VCaP (cell line): ENCODE data around the gene GSG1L.

Experiments used
- H3K27ac ChIP-seq: fragments of 450-650 bp; 2 replicates; pipeline ENCODE4 v1.5.1; 2017
- CTCF ChIP-seq: fragments of 450-650 bp; conservative IDR thresholded peaks from 2 replicates; pipeline ENCODE4 v1.5.1; 2017; ENCODE audit warnings: mild to moderate bottlenecking, moderate library complexity

The GSG1L gene

DNA sequence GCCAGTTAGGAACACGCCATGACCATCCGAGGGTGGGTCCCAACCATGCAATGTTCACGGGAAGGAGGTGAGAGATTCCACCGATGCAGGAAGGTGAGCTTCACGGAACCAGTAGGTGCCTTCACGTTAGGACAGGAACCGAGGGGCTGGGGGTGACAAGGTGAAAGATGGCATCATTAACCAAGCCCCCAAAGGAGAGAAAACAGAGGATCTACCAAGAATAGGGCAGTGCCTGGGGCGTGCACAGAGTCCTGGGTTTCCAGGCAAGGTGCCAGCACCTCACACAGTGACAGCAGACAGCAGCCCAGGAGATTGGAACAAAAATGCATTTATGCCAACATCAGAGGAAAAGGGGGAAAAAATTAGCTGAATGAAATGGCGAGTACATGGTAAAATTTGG is 137.9 kb downstream of the GSG1L start:
- no peak overlapping the region for H3K27ac ChIP-seq
- TF ChIP-seq CTCF: no peak

DNA sequence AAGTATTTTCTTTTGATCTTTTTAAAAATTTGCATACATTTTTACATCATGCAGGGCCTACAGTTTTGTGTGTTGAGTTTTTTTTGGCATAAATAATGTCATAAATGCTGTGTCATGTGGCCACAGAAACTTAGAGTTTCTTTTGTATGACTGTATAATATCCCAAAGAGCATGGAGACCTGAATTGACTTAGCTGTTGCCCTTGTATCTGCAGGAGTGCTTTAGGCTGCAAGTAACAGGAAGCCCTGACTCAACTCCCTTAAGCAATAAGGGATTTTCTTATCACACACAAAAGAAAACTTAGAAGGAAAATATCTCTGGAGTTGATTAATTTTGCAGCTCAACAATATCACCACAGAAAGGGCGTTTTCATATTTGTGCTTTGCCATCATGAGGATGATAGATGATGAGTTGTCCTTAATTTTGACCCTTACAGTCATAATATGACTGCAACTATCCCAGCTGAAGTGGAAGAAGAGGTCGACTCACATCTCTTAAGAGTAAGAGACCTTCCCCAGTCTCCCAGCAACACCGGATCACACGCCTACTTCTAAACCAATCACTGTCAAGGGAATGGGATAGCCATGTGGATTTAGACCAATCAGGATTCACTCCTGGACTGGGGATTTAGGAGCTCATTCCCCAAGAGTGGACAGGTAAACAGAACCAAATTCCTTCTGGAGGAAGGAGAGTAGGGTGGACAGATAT is 138.9 kb downstream of the GSG1L start:
- H3K27ac ChIP-seq: no peak overlapping the region
- no peak for TF ChIP-seq CTCF

- no peak overlapping the region for H3K27ac ChIP-seq
- TF ChIP-seq CTCF: no peak
Measured at GRCh38 chr16:27923751-27924150, 139.8 kb downstream of the GSG1L start.

- no peak overlapping the region for H3K27ac ChIP-seq
- no peak for TF ChIP-seq CTCF
Measured at GRCh38 chr16:27922433-27922832, 141.1 kb downstream of the GSG1L start.

DNA sequence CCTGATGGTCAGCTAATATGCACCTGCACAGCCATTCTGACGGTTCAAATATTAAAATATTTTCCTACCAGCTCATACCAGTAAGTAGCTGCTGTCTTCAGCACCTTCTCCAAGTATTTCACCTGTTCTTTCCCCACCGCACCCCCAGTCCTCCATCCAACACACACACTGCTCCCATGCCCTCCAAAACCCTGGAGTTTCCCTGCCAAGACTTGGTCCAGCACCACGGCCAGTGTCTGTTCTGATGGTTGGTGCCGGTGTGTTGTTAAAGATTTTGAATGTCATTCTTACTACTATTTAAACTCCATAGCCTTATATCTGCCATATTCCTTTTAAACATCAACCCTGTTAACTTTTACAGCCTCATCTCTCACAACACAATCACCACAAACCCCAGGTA is 142.4 kb downstream of the GSG1L start:
- TF ChIP-seq CTCF: no peak
- no peak overlapping the region for H3K27ac ChIP-seq

DNA sequence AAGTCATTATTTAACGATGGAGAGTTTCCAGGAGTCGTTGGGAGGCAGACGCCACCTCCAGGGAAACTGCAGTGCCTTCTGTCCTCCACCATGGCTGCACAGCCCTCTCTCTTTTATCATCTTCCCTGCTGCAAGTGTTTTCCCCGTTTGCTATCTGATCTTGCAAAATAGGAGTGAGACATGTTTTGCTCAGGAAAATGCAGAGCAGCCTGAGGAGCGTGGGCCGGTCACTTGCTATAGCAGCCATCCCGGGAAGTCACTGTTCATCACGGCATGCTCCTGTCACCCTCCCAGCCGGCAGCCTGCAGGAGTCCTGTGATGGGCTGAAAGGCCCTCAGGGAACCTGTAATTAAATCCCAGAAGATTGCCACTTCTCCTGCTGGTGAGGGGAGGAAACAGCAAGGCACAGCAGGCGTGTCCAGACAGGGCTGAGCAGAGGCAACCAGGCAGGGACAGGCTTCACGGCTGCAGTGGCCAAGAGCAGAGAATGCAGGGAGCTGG is 143.1 kb downstream of the GSG1L start:
- TF ChIP-seq CTCF: peak; percentile 67

DNA sequence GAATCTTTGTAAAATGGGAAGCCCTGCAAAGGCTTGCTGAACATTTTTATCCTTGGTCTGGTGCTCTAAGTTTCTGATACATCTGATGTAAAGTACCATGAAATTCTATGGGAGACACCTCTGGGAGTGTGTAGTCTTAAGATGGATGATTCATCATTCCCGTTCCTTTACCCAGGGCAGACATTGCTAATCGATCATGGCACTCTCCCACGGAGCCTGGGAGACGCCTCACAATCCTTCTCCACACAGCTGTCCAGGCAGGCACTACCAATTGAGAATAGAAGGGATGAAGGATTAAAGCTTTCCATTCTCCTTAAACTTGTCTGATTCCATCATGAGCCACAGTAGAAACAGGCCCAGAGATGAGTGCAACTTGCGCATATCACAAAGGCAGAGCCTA is 144.8 kb downstream of the GSG1L start:
- no peak for TF ChIP-seq CTCF

More for the DNA sequence above, 143.1 kb downstream of the GSG1L start:
- H3K27ac ChIP-seq: peak overlapping the region; percentile 39

More for the DNA sequence above, 144.8 kb downstream of the GSG1L start:
- no peak overlapping the region for H3K27ac ChIP-seq
